SU-DHL-6 (cell line): Measurements from ENCODE around the gene TP63.

Experiments used
- EZH2phosphoT487 ChIP-seq: fragments of 200-600 bp; sonication (generic), shearing (Covaris generic); conservative IDR thresholded peaks from 2 replicates; pipeline ENCODE4 v1.6.1; 2018; ENCODE audit warnings: mild to moderate bottlenecking, antibody characterized with exemption, low read length, moderate library complexity, mixed read lengths
- TF ChIP-seq, protein P1 (sequence below): fragments of 200-600 bp; sonication (generic); IDR thresholded peaks from one replicate; pipeline ENCODE4 v1.5.1; 2017; ENCODE audit warnings: antibody characterized with exemption, mild to moderate bottlenecking, low read length, moderate library complexity; ENCODE audit not compliant: insufficient read depth, poor library complexity, severe bottlenecking

- TF ChIP-seq, protein P1, sequence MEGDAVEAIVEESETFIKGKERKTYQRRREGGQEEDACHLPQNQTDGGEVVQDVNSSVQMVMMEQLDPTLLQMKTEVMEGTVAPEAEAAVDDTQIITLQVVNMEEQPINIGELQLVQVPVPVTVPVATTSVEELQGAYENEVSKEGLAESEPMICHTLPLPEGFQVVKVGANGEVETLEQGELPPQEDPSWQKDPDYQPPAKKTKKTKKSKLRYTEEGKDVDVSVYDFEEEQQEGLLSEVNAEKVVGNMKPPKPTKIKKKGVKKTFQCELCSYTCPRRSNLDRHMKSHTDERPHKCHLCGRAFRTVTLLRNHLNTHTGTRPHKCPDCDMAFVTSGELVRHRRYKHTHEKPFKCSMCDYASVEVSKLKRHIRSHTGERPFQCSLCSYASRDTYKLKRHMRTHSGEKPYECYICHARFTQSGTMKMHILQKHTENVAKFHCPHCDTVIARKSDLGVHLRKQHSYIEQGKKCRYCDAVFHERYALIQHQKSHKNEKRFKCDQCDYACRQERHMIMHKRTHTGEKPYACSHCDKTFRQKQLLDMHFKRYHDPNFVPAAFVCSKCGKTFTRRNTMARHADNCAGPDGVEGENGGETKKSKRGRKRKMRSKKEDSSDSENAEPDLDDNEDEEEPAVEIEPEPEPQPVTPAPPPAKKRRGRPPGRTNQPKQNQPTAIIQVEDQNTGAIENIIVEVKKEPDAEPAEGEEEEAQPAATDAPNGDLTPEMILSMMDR = no peak
- TF ChIP-seq EZH2phosphoT487 = no peak
Observed at GRCh38 chr3:189625572-189625971, 5.6 kb upstream of the TP63 start.
